Upper lobe of right lung (tissue), 1 donor: Measurements from ENCODE around the gene CORIN. TPM values are rescaled to one million over a fixed set of nuclear protein-coding genes. Genes with fewer than 3 reads are reported as not detected.

Experiments
- ATAC-seq: fragments of 200-7000 bp; cut with Tn5 transposase; one replicate; pipeline ENCODE4 v1.9.1; 2020; ENCODE audit warnings: mild to moderate bottlenecking, moderate library complexity
- DNase-seq: peaks from one replicate; pipeline ENCODE4 v3.0.0-alpha.2; 2020
- H3K27ac ChIP-seq: fragments of 200-600 bp; one replicate; pipeline ENCODE4 v1.8.0; 2022
- H3K27me3 ChIP-seq: fragments of 200-600 bp; one replicate; pipeline ENCODE4 v1.8.0; 2022; ENCODE audit warnings: mild to moderate bottlenecking
- H3K36me3 ChIP-seq: fragments of 200-600 bp; one replicate; pipeline ENCODE4 v1.8.0; 2022
- H3K4me1 ChIP-seq: fragments of 200-600 bp; one replicate; pipeline ENCODE4 v1.8.0; 2022
- H3K4me3 ChIP-seq: fragments of 200-600 bp; one replicate; pipeline ENCODE4 v1.8.0; 2022; ENCODE audit warnings: mild to moderate bottlenecking
- H3K9me3 ChIP-seq: fragments of 200-600 bp; one replicate; pipeline ENCODE4 v1.8.0; 2022
- intact Hi-C: fragments of 100-400 bp; cut with DNase I; formaldehyde crosslinking; loops from one replicate; pipeline ENCODE4 v1.11.0; 2022
- total RNA-seq: library from RNA; stranded (reverse); fragmentation: NEBNext Ultra II Directional; extraction: Animal tissue kit (Norgen Biotek cat#: 25700); gene quantifications from one replicate; pipeline ENCODE4 v1.2.1, GENCODE V29; 2021
- TF ChIP-seq, protein P1 (sequence below): fragments of 200-600 bp; IDR thresholded peaks from one replicate; pipeline ENCODE4 v1.8.0; 2022; ENCODE audit warnings: antibody characterized with exemption
- donor health status: DM: no; HTN: yes; CAD: no; lungs with severe emphysema.

CORIN gene
- total RNA-seq, 1 donor from 2014 or later: 3.7 TPM

DNA sequence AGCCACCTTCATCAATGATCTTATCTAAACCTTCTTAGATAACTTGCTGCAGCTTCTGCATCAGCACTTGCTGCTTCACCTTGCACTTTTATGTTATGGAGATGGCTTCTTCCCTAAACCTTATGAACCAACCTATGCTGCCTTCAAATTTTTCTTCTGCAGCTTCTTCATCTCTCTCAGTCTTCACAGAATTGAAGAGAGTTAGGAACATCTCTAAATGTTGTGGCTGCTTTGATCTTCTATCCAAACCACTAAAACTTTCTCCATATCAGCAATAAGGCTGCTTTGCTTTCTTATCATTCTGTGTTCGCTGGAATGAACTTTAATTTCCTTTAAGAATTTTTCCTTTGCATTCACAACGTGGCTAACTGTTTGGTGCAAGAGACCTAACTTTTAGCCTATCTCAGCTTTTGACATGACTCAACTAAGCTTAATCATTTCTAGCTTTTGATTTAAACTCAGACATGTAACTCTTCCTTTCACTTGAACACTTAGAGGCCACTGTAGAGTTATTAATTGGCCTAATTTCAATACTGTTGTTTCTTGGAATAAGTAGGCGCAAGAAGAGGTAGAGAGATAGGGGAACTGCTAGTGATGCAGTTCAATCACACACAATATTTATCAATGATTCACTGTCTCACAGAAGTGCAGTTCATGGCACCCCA is 36.1 kb upstream of the CORIN start:
- Histone ChIP-seq H3K36me3 (peaks cover 53% of the 10 kb centered on the region), H3K27me3 (no peaks in the 10 kb centered on the region), H3K4me3 (no peak overlapping the region), H3K9me3 (no peaks in the 10 kb centered on the region), H3K4me1 (no peaks in the 10 kb centered on the region), H3K27ac (no peak overlapping the region)
- ATAC-seq: no peak
- intact Hi-C loops: no loop called here
- TF ChIP-seq, protein P1, sequence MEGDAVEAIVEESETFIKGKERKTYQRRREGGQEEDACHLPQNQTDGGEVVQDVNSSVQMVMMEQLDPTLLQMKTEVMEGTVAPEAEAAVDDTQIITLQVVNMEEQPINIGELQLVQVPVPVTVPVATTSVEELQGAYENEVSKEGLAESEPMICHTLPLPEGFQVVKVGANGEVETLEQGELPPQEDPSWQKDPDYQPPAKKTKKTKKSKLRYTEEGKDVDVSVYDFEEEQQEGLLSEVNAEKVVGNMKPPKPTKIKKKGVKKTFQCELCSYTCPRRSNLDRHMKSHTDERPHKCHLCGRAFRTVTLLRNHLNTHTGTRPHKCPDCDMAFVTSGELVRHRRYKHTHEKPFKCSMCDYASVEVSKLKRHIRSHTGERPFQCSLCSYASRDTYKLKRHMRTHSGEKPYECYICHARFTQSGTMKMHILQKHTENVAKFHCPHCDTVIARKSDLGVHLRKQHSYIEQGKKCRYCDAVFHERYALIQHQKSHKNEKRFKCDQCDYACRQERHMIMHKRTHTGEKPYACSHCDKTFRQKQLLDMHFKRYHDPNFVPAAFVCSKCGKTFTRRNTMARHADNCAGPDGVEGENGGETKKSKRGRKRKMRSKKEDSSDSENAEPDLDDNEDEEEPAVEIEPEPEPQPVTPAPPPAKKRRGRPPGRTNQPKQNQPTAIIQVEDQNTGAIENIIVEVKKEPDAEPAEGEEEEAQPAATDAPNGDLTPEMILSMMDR: no peak
- no peak for DNase-seq

DNA sequence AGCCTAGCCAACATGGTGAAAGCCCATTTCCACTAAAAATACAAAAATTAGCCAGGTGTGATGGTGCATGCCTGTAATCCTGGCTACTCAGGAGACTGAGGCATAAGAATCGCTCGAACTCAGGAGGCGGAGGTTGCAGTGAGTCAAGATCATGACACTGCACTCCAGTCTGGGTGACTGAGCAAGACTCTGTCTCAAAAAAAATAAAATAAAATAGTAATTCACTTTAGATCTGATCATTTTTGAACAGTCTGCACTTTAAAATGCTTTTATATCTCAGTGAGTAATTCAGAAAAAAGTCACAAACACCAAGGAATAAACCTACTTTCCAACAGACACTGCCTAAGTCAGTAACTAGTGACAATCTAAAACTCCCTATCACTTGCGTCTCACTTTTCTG is 25.6 kb upstream of the CORIN start:
- Histone ChIP-seq H3K27me3 (no peaks in the 10 kb centered on the region), H3K4me3 (no peak overlapping the region), H3K27ac (no peak overlapping the region), H3K4me1 (no peaks in the 10 kb centered on the region), H3K36me3 (no peaks in the 10 kb centered on the region), H3K9me3 (no peaks in the 10 kb centered on the region)
- intact Hi-C loops: no loop called here
- no peak for DNase-seq
- TF ChIP-seq, protein P1: no peak
- ATAC-seq: no peak

DNA sequence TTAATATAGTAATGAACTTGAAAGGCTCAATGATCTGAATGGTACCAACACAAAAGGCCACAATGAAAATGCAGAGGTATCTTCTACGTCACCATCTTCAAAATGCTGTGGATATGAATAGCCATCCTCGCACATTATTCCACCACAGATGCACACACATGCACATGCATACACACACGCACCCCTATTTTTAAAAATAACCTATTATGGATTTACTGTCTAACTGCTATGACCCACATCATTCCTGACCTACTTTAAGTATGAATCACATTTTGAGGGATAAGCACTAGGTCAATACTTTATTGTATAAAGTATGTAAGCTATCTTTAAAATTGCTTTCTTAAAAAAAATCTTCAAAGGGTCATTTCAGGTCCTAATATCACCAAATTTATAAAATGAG is 24.4 kb upstream of the CORIN start:
- H3K36me3 ChIP-seq: no peaks in the 10 kb centered on the region
- no peaks in the 10 kb centered on the region for H3K4me1 ChIP-seq
- DNase-seq (no peak), ATAC-seq (no peak)
- H3K27ac ChIP-seq: no peak overlapping the region
- no peak overlapping the region for H3K4me3 ChIP-seq
- intact Hi-C loops: no loop called here
- no peaks in the 10 kb centered on the region for H3K9me3 ChIP-seq
- TF ChIP-seq, protein P1: no peak
- no peaks in the 10 kb centered on the region for H3K27me3 ChIP-seq

DNA sequence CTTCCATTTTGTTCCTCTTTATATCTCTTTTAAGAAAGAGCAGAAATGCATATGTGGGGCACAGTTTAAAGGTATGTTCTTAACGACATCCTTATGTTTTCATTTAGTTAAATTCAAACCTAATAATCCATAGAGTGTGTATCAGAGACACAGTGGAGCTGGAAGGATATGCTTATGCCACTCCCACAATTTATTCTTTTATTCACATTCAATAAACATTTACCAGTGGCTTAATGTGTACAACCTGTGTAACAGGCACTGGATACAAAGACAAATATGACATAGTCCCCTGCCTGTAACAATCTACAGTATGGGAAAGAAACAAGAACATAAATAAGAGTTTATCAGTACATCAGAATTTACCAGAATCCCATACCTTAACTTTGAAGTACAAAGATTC is 22.4 kb upstream of the CORIN start:
- ATAC-seq (no peak), DNase-seq (no peak)
- H3K36me3 ChIP-seq: no peaks in the 10 kb centered on the region
- intact Hi-C loops: no loop called here
- no peak overlapping the region for H3K27ac ChIP-seq
- H3K4me1 ChIP-seq: no peaks in the 10 kb centered on the region
- H3K27me3 ChIP-seq: no peaks in the 10 kb centered on the region
- H3K4me3 ChIP-seq: no peak overlapping the region
- TF ChIP-seq, protein P1: no peak
- H3K9me3 ChIP-seq: no peaks in the 10 kb centered on the region

DNA sequence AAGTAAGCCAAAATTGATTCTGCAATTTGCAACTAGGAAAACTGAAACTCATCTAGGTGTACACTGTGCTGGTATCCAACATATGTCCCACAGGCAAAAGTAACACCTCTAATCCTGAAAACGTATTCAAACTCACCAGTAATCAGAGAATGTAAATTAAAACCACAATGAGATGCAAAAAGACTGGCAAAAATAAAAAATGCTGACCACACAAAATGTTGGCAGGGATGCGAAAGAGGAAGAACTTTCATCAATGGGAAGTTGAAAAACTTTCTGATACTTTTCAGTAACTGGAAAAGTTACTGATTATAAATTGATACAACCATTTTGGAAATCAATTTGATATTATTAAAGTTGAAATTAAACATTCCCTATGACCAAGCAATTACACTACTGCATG is 20.1 kb upstream of the CORIN start:
- DNase-seq (no peak), ATAC-seq (no peak)

More for the DNA sequence above, 20.1 kb upstream of the CORIN start:
- Histone ChIP-seq H3K36me3 (peaks cover 17% of the 10 kb centered on the region), H3K27ac (no peak overlapping the region), H3K27me3 (no peaks in the 10 kb centered on the region), H3K4me1 (no peaks in the 10 kb centered on the region), H3K9me3 (no peaks in the 10 kb centered on the region), H3K4me3 (no peak overlapping the region)
- TF ChIP-seq, protein P1: no peak
- intact Hi-C loops: no loop called here
